MM.1S (cell line): ENCODE measurements around the gene LDLRAD1.

Source experiments
- CTCF ChIP-seq: fragments of 300-600 bp; sonication (generic); IDR thresholded peaks from 2 replicates; pipeline ENCODE4 v1.5.1; 2016; ENCODE audit warnings: antibody characterized with exemption, low read length, mixed read lengths
- EZH2 ChIP-seq: fragments of 300-600 bp; sonication (generic); optimal IDR thresholded peaks from 2 replicates; pipeline ENCODE3; 2017; ENCODE audit warnings: low read depth, mild to moderate bottlenecking, antibody characterized with exemption, low read length, mixed read lengths
- EZH2phosphoT487 ChIP-seq: fragments of 300-600 bp; sonication (generic); IDR thresholded peaks from 2 replicates; pipeline ENCODE4 v1.6.1; 2018; ENCODE audit warnings: antibody characterized with exemption, low read length

GRCh38 chr1:53992085-53992874, 25.7 kb downstream of the LDLRAD1 start:
- TF ChIP-seq CTCF, result no peak
- no peak for TF ChIP-seq EZH2phosphoT487
- TF ChIP-seq EZH2, result no peak
